ENCODE measurements around the gene ZNF740.

DNA sequence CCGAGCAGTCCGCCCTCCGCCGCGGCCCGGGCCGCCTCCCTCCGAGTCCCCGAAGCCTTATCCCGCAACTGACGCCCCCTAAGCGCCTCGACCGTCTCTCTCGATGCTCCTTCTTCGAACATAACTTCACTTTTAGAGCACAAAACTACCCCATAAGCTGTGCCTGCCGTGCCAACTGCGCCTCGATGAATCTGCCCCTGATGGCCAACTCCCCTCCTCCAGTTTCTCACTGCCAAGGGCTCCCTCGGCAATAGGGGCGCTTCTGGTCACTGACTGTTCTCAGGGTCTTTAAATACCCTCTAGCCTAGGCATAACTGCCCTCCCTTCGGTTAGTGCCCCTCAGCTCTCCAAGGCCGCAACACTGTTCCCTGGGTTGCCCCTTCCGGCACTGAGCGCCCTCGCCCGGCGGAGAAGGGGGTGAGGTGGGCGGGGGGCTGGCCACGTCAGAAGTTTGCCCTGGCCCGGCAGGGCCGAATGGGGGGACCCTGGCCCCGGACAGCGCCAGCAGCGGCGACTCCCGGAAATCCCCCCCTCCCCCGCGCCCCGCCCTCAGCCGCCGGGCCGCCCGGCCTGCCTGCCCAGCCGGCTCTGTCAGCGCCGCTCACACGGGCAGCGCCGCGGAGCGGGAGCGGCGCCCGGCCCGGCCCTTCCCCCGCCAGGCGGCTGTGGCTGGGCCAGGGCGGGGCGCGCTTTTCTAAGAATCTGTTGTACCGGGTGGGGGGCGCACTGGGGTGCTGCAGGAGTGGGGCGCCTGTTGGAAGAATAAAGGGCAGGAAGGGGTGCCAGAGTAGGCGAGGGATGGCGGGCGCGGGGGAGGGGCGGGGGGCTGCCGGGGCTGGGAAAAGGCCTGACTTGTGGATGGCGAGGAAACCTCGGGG lies 40.9 kb downstream of the ZNF740 start:
- TF ChIP-seq ZNF558 (tag by site-specific recombination; IDR thresholded peaks at IDR 0.05), result no peak
- TF ChIP-seq, protein P1, sequence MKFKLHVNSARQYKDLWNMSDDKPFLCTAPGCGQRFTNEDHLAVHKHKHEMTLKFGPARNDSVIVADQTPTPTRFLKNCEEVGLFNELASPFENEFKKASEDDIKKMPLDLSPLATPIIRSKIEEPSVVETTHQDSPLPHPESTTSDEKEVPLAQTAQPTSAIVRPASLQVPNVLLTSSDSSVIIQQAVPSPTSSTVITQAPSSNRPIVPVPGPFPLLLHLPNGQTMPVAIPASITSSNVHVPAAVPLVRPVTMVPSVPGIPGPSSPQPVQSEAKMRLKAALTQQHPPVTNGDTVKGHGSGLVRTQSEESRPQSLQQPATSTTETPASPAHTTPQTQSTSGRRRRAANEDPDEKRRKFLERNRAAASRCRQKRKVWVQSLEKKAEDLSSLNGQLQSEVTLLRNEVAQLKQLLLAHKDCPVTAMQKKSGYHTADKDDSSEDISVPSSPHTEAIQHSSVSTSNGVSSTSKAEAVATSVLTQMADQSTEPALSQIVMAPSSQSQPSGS (tag by site-specific recombination; IDR thresholded peaks at IDR 0.05; ENCODE audit: low read depth), result no peak
- peak; percentile 88 for TF ChIP-seq ZBTB8A (tag by site-specific recombination; IDR thresholded peaks at IDR 0.05)
- TF ChIP-seq, protein P2, sequence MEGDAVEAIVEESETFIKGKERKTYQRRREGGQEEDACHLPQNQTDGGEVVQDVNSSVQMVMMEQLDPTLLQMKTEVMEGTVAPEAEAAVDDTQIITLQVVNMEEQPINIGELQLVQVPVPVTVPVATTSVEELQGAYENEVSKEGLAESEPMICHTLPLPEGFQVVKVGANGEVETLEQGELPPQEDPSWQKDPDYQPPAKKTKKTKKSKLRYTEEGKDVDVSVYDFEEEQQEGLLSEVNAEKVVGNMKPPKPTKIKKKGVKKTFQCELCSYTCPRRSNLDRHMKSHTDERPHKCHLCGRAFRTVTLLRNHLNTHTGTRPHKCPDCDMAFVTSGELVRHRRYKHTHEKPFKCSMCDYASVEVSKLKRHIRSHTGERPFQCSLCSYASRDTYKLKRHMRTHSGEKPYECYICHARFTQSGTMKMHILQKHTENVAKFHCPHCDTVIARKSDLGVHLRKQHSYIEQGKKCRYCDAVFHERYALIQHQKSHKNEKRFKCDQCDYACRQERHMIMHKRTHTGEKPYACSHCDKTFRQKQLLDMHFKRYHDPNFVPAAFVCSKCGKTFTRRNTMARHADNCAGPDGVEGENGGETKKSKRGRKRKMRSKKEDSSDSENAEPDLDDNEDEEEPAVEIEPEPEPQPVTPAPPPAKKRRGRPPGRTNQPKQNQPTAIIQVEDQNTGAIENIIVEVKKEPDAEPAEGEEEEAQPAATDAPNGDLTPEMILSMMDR (tag by site-specific recombination; IDR thresholded peaks at IDR 0.05), result peak; percentile 90
- TF ChIP-seq, protein P3, sequence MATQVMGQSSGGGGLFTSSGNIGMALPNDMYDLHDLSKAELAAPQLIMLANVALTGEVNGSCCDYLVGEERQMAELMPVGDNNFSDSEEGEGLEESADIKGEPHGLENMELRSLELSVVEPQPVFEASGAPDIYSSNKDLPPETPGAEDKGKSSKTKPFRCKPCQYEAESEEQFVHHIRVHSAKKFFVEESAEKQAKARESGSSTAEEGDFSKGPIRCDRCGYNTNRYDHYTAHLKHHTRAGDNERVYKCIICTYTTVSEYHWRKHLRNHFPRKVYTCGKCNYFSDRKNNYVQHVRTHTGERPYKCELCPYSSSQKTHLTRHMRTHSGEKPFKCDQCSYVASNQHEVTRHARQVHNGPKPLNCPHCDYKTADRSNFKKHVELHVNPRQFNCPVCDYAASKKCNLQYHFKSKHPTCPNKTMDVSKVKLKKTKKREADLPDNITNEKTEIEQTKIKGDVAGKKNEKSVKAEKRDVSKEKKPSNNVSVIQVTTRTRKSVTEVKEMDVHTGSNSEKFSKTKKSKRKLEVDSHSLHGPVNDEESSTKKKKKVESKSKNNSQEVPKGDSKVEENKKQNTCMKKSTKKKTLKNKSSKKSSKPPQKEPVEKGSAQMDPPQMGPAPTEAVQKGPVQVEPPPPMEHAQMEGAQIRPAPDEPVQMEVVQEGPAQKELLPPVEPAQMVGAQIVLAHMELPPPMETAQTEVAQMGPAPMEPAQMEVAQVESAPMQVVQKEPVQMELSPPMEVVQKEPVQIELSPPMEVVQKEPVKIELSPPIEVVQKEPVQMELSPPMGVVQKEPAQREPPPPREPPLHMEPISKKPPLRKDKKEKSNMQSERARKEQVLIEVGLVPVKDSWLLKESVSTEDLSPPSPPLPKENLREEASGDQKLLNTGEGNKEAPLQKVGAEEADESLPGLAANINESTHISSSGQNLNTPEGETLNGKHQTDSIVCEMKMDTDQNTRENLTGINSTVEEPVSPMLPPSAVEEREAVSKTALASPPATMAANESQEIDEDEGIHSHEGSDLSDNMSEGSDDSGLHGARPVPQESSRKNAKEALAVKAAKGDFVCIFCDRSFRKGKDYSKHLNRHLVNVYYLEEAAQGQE (tag by site-specific recombination; IDR thresholded peaks at IDR 0.05), result peak; percentile 70
- TF ChIP-seq GLI2 (tag by site-specific recombination; IDR thresholded peaks at IDR 0.05; ENCODE audit: borderline replicate concordance, low read depth), result no peak
- 0 out of 2 replicates have a peak, but pooled peaks have one; percentile 30 for TF ChIP-seq TRIM28 (IDR thresholded peaks at IDR 0.05; ENCODE audit: borderline replicate concordance, low read length)
- TF ChIP-seq KLF10 (tag by site-specific recombination; IDR thresholded peaks at IDR 0.05), result 0 out of 2 replicates have a peak, but pooled peaks have one; percentile 35
- TF ChIP-seq, protein P4, sequence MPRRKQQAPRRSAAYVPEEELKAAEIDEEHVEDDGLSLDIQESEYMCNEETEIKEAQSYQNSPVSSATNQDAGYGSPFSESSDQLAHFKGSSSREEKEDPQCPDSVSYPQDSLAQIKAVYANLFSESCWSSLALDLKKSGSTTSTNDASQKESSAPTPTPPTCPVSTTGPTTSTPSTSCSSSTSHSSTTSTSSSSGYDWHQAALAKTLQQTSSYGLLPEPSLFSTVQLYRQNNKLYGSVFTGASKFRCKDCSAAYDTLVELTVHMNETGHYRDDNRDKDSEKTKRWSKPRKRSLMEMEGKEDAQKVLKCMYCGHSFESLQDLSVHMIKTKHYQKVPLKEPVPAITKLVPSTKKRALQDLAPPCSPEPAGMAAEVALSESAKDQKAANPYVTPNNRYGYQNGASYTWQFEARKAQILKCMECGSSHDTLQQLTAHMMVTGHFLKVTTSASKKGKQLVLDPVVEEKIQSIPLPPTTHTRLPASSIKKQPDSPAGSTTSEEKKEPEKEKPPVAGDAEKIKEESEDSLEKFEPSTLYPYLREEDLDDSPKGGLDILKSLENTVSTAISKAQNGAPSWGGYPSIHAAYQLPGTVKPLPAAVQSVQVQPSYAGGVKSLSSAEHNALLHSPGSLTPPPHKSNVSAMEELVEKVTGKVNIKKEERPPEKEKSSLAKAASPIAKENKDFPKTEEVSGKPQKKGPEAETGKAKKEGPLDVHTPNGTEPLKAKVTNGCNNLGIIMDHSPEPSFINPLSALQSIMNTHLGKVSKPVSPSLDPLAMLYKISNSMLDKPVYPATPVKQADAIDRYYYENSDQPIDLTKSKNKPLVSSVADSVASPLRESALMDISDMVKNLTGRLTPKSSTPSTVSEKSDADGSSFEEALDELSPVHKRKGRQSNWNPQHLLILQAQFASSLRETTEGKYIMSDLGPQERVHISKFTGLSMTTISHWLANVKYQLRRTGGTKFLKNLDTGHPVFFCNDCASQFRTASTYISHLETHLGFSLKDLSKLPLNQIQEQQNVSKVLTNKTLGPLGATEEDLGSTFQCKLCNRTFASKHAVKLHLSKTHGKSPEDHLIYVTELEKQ (tag by site-specific recombination; IDR thresholded peaks at IDR 0.05; ENCODE audit: borderline replicate concordance), result no peak
